ENCODE measurements around the gene MPIG6B.

GRCh38 chr6:31761343-31761742, 38.2 kb downstream of the MPIG6B start:
- TF ChIP-seq POLR2AphosphoS5 (IDR thresholded peaks at IDR 0.05; ENCODE audit: low read depth, low read length) = no peak
- TF ChIP-seq TAF1 (IDR thresholded peaks at IDR 0.05; ENCODE audit: low read depth, low read length) = no peak
